Measurements from ENCODE around the gene PCID2. TPM values are rescaled to one million over a fixed set of nuclear protein-coding genes. Genes with fewer than 3 reads are reported as not detected.
A peak's percentile ranks its signal among the peaks of the same experiment; 100 is the strongest.

PCID2 gene
- total and polyA plus RNA-seq, 2 of the 13 experiments (the other 11 are each of a cell fraction or from before 2014, with no cell fraction given): 65.0 to 111 TPM

- TF ChIP-seq HINFP (CRISPR knock-in tag; IDR thresholded peaks at IDR 0.05; ENCODE audit: low read depth): no peak; the same call in 1 of the 2 replicates
- TF ChIP-seq RFXAP (CRISPR knock-in tag; IDR thresholded peaks at IDR 0.05; ENCODE audit: borderline replicate concordance): peak; percentile 27; the same call in 1 of the 2 replicates
- TF ChIP-seq ZNF619 (CRISPR knock-in tag; IDR thresholded peaks at IDR 0.05): peak; percentile 63; the same call in 1 of the 2 replicates
- TF ChIP-seq ZNF3 (CRISPR knock-in tag; IDR thresholded peaks at IDR 0.05): no peak
- TF ChIP-seq NR2F1 (CRISPR knock-in tag; IDR thresholded peaks at IDR 0.05): peak; percentile 92 to 94
- TF ChIP-seq ZBTB25 (CRISPR knock-in tag; IDR thresholded peaks at IDR 0.05): peak; percentile 72
- TF ChIP-seq TAF1 (CRISPR knock-in tag; IDR thresholded peaks at IDR 0.05): peak; percentile 39; the same call in 1 of the 2 replicates
- TF ChIP-seq ZNF780A (CRISPR knock-in tag; IDR thresholded peaks at IDR 0.05): no peak
- TF ChIP-seq ZSCAN21 (CRISPR knock-in tag; IDR thresholded peaks at IDR 0.05; ENCODE audit: borderline replicate concordance): peak; percentile 46; the same call in 1 of the 2 replicates
- TF ChIP-seq HMGXB4 (CRISPR knock-in tag; IDR thresholded peaks at IDR 0.05; ENCODE audit: borderline replicate concordance in 1 of 2, low read depth in 1 of 2): peak; percentile 22 to 41; a peak in 2 of 4 replicates
- TF ChIP-seq FOXP4 (CRISPR knock-in tag; IDR thresholded peaks at IDR 0.05): peak; percentile 77
- TF ChIP-seq CSRNP1 (CRISPR knock-in tag; IDR thresholded peaks at IDR 0.05): 0 out of 2 replicates have a peak, but pooled peaks have one; percentile 15
- 0 out of 2 replicates have a peak, but pooled peaks have one; percentile 59 for TF ChIP-seq ZNF276 (CRISPR knock-in tag; IDR thresholded peaks at IDR 0.05; ENCODE audit: low read depth)
- TF ChIP-seq ZNF503 (CRISPR knock-in tag; IDR thresholded peaks at IDR 0.05): no peak
These were observed 50.3 kb downstream of the PCID2 start, which contains the start of gene PROZ (continued) for GRCh38 chr13:113157929-113158747.

All from HepG2 (cell line).